Spleen (tissue), 11 donors: Measurements from ENCODE around the gene PHIP. TPM values are rescaled to one million over a fixed set of nuclear protein-coding genes. Genes with fewer than 3 reads are reported as not detected.

Experiments
- DNase-seq: peaks from one replicate; pipeline ENCODE4 v3.0.0-alpha.2; 2020
- H3K27ac ChIP-seq, 8 donors: fragments of 200-600 bp; sonication (generic) in 7 of 8; 1 replicate in 4 of 8; 2 replicates in 4 of 8; pipeline versions ENCODE4 v1.5.0 to v1.8.0; 2016 to 2021; ENCODE audit warnings: inconsistent platforms in 4 of 8, mild to moderate bottlenecking in 4 of 8, moderate library complexity in 1 of 8
- H3K27me3 ChIP-seq, 7 donors: fragments of 200-600 bp; sonication (generic) in 6 of 7; replicated peaks in 1 of 7; 1 replicate in 4 of 7; 2 replicates in 3 of 7; pipeline versions ENCODE4 v1.5.0 to v1.8.0; 2016 to 2021; ENCODE audit warnings: inconsistent platforms in 3 of 7, mild to moderate bottlenecking in 1 of 7
- H3K36me3 ChIP-seq, 6 donors: fragments of 200-600 bp; sonication (generic) in 5 of 6; 1 replicate in 4 of 6; 2 replicates in 2 of 6; pipeline versions ENCODE4 v1.5.0 to v1.8.0; 2016 to 2021; ENCODE audit warnings: inconsistent platforms in 2 of 6
- H3K4me1 ChIP-seq, 6 donors: fragments of 200-600 bp; sonication (generic) in 5 of 6; 1 replicate in 3 of 6; 2 replicates in 3 of 6; pipeline versions ENCODE4 v1.5.0 to v1.8.0; 2016 to 2021; ENCODE audit warnings: inconsistent platforms in 3 of 6
- H3K4me3 ChIP-seq, 8 donors: fragments of 200-600 bp; sonication (generic) in 7 of 8; 1 replicate in 4 of 8; 2 replicates in 4 of 8; pipeline versions ENCODE4 v1.5.0 to v1.8.0; 2016 to 2021; ENCODE audit warnings: inconsistent platforms in 4 of 8, mild to moderate bottlenecking in 4 of 8, moderate library complexity in 2 of 8
- H3K9me3 ChIP-seq, 8 donors: fragments of 200-600 bp; sonication (generic) in 7 of 8; 1 replicate in 4 of 8; 2 replicates in 4 of 8; pipeline versions ENCODE4 v1.5.0 to v1.8.0; 2016 to 2021; ENCODE audit warnings: inconsistent platforms in 4 of 8
- CTCF ChIP-seq, 11 experiments: fragments of 200-600 bp in 7 of 11; fragments of 450-650 bp in 4 of 11; sonication (generic) in 4 of 11; IDR thresholded peaks in 8 of 11; conservative IDR thresholded peaks in 3 of 11; 1 replicate in 7 of 11; 2 replicates in 4 of 11; pipeline versions ENCODE4 v1.4.0 to v1.8.0; 2016 to 2021; ENCODE audit warnings: antibody characterized with exemption in 11 of 11, inconsistent platforms in 4 of 11, mild to moderate bottlenecking in 1 of 11
- POLR2A ChIP-seq, 3 donors: fragments of 450-650 bp; IDR thresholded peaks; one replicate each; pipeline ENCODE4 v1.5.1; 2017; ENCODE audit warnings: antibody characterized with exemption in 3 of 3, mild to moderate bottlenecking in 1 of 3
- POLR2AphosphoS5 ChIP-seq, 3 donors: sonication (generic); formaldehyde crosslinking; IDR thresholded peaks; one replicate each; pipeline ENCODE4 v1.5.1; 2017; ENCODE audit warnings: antibody characterized with exemption in 3 of 3
- WGBS, 5 donors: extraction: QIAGEN DNeasy Blood & Tissue Kit in 3 of 5; methylation state at CpG; one replicate each; pipeline versions ENCODE4 v1.1.5 to v1.1.7; 2013 to 2018; 5-methylcytosine and 5-hydroxymethylcytosine counted together
- intact Hi-C: fragments of 100-400 bp; cut with DNase I; formaldehyde crosslinking; loops from one replicate; pipeline ENCODE4 v1.15.0; 2023; ENCODE audit warnings: low total_unique reads
- polyA plus RNA-seq, 3 donors: library from polyadenylated mRNA; stranded (reverse); fragments of 200-250 nt; gene quantifications; one replicate each; pipeline ENCODE4 v1.2.1, GENCODE V29; 2013
- total RNA-seq, 7 donors: library from RNA; depleted of rRNA in 3 of 7; stranded (reverse); fragments of >200 nt in 3 of 7; fragmentation: NEBNext Ultra II Directional in 4 of 7; extraction: Animal tissue kit (Norgen Biotek cat#: 25700) in 4 of 7; gene quantifications; one replicate each; pipeline versions ENCODE4 v1.1.0 to v1.2.1, GENCODE V29; 2016 to 2021
- donor health status: healthy with polysubstance abuse.
- donor health status: DM: no; HTN: no; CAD: no; lungs with moderate emphysema.
- donor health status: DM: no; HTN: no; CAD: no.
- donor health status: Bipolar disorder and iron deficiency.
- donor health status: healthy.
- donor health status: DM: no; HTN: no; CAD: no.
- donor health status: DM: yes; HTN: yes; CAD: no.

The PHIP gene
- total and polyA plus RNA-seq, 10 donors, result 7.8 to 51.3 (median 35.9) TPM

DNA sequence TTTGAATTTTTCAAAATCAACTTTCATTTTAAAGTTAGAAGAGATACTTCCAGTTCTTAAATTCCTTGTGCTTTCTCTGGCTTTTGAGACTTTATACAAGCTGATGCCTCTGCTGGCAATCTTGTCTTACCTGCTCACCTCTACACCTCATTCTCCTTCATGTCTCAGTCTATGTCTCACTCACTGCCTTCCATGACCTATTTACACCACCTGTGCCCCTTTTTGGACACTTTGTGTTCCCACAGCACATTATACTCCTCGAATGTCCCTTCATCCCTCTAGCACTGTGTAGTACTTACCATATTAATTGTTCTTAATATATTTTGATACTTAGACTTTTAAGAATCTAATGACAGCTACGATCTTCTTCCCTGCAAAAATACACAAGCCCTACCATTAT, 15.3 kb downstream of the PHIP start:
- WGBS, 5 donors, result 90 to 97% (median 96%) methylated on average over 2 of the region's 2 CpGs
- Histone ChIP-seq H3K4me1 (peaks cover 0 to 63% (median 9%) of the 10 kb centered on the region in 6 donors), H3K27me3 (no peaks in the 10 kb centered on the region), H3K4me3 (no peak overlapping the region), H3K27ac (no peak overlapping the region), H3K9me3 (no peaks in the 10 kb centered on the region), H3K36me3 (peaks cover 0 to 47% (median 25%) of the 10 kb centered on the region in 6 donors)
- intact Hi-C loops, result no loop called here
- no peak for DNase-seq
- TF ChIP-seq POLR2A (IDR thresholded peaks at IDR 0.05) (no peak), POLR2AphosphoS5 (IDR thresholded peaks at IDR 0.05) (no peak), CTCF (IDR thresholded peaks at IDR 0.05 in 8 of 11, conservative IDR thresholded peaks at IDR 0.05 in 3 of 11) (no peak)

- DNase-seq, result no peak
- Histone ChIP-seq H3K27me3 (no peaks in the 10 kb centered on the region), H3K4me3 (no peak overlapping the region), H3K4me1 (peaks cover 0 to 23% (median 2%) of the 10 kb centered on the region in 6 donors), H3K27ac (no peak overlapping the region), H3K9me3 (peaks cover 0 to 3% (median 0%) of the 10 kb centered on the region in 8 donors), H3K36me3 (peaks cover 2 to 79% (median 52%) of the 10 kb centered on the region in 6 donors)
- TF ChIP-seq POLR2AphosphoS5 (IDR thresholded peaks at IDR 0.05) (no peak), CTCF (IDR thresholded peaks at IDR 0.05 in 8 of 11, conservative IDR thresholded peaks at IDR 0.05 in 3 of 11) (no peak), POLR2A (IDR thresholded peaks at IDR 0.05) (no peak)
- WGBS, 5 donors, result 94 to 100% (median 96%) methylated on average over 1 of the region's 1 CpG
- intact Hi-C loops, result no loop called here
Measured at GRCh38 chr6:79057746-79058145, 20.3 kb downstream of the PHIP start.

- no peak for DNase-seq
- Histone ChIP-seq H3K27ac (no peak overlapping the region), H3K4me1 (peaks cover 0 to 10% (median 0%) of the 10 kb centered on the region in 6 donors), H3K36me3 (peaks cover 2 to 93% (median 61%) of the 10 kb centered on the region in 6 donors), H3K4me3 (no peak overlapping the region), H3K9me3 (peaks cover 0 to 5% (median 0%) of the 10 kb centered on the region in 8 donors), H3K27me3 (no peaks in the 10 kb centered on the region)
- TF ChIP-seq POLR2AphosphoS5 (IDR thresholded peaks at IDR 0.05) (no peak), POLR2A (IDR thresholded peaks at IDR 0.05) (no peak), CTCF (IDR thresholded peaks at IDR 0.05 in 8 of 11, conservative IDR thresholded peaks at IDR 0.05 in 3 of 11) (no peak)
- WGBS, 5 donors, result 85 to 100% (median 91%) methylated on average over 1 of the region's 1 CpG
- intact Hi-C loops, result no loop called here
Measured at GRCh38 chr6:79056226-79056625, 21.8 kb downstream of the PHIP start.

- H3K27ac ChIP-seq, result no peak overlapping the region
- DNase-seq, result no peak
- intact Hi-C loops, result no loop called here
- H3K36me3 ChIP-seq, result peaks cover 0 to 61% (median 25%) of the 10 kb centered on the region in 6 donors
- peaks cover 0 to 15% (median 3%) of the 10 kb centered on the region in 6 donors for H3K4me1 ChIP-seq
- TF ChIP-seq CTCF (IDR thresholded peaks at IDR 0.05 in 8 of 11, conservative IDR thresholded peaks at IDR 0.05 in 3 of 11) (peak in 5 of 11 experiments; percentile 18 to 44 (median 31)), POLR2A (IDR thresholded peaks at IDR 0.05) (no peak)
- no peak overlapping the region for H3K4me3 ChIP-seq
- H3K9me3 ChIP-seq, result peaks cover 0 to 5% (median 0%) of the 10 kb centered on the region in 8 donors
- no peaks in the 10 kb centered on the region for H3K27me3 ChIP-seq
- WGBS, 5 donors, result 92 to 99% (median 98%) methylated on average over 2 of the region's 2 CpGs
Measured at GRCh38 chr6:79048611-79049010, 29.4 kb downstream of the PHIP start.
